ENCODE measurements around the gene CNNM1. TPM values are rescaled to one million over a fixed set of nuclear protein-coding genes. Genes with fewer than 3 reads are reported as not detected.

CNNM1 gene
- total RNA-seq, 1 experiment from 2014 or later, result 0.90 TPM

- Mint-ChIP-seq H3K4me3 (no peak overlapping the region), H3K4me1 (peaks cover 2% of the 10 kb centered on the region), H3K9me3 (no peaks in the 10 kb centered on the region), H3K27ac (no peak overlapping the region), H3K36me3 (no peaks in the 10 kb centered on the region), H3K27me3 (ENCODE audit: low read depth) (peaks cover 3% of the 10 kb centered on the region)
- no peak for TF ChIP-seq AFF4 (CRISPR knock-in tag; IDR thresholded peaks at IDR 0.05; ENCODE audit: borderline replicate concordance)
- TF ChIP-seq SMAD3 (CRISPR knock-in tag; IDR thresholded peaks at IDR 0.05; ENCODE audit: borderline replicate concordance), result no peak
- no peak for TF ChIP-seq GABPB1 (CRISPR knock-in tag; IDR thresholded peaks at IDR 0.05)
- TF ChIP-seq ZNF281 (CRISPR knock-in tag; IDR thresholded peaks at IDR 0.05), result no peak
- TF ChIP-seq FOXP1 (CRISPR knock-in tag; IDR thresholded peaks at IDR 0.05; ENCODE audit: borderline replicate concordance), result no peak
- TF ChIP-seq ZBTB21 (CRISPR knock-in tag; IDR thresholded peaks at IDR 0.05; ENCODE audit: borderline replicate concordance), result no peak
- no peak for TF ChIP-seq MAX (CRISPR knock-in tag; IDR thresholded peaks at IDR 0.05)
- TF ChIP-seq AR (CRISPR knock-in tag; IDR thresholded peaks at IDR 0.05), result no peak
- no peak for TF ChIP-seq RORB (CRISPR knock-in tag; IDR thresholded peaks at IDR 0.05)
- no peak for TF ChIP-seq SP1 (CRISPR knock-in tag; conservative IDR thresholded peaks at IDR 0.05)
- TF ChIP-seq GTF2I (CRISPR knock-in tag; conservative IDR thresholded peaks at IDR 0.05), result no peak
- TF ChIP-seq EMX1 (CRISPR knock-in tag; IDR thresholded peaks at IDR 0.05), result no peak
- no peak for TF ChIP-seq ESRRA (CRISPR knock-in tag; IDR thresholded peaks at IDR 0.05; ENCODE audit: borderline replicate concordance)
- TF ChIP-seq ZNF219 (CRISPR knock-in tag; IDR thresholded peaks at IDR 0.05; ENCODE audit: borderline replicate concordance), result no peak
- TF ChIP-seq NR1H2 (CRISPR knock-in tag; IDR thresholded peaks at IDR 0.05), result no peak
- POLR2A ChIA-PET, result no interaction called here
- CTCF ChIA-PET, result no interaction called here
- ATAC-seq (no peak), DNase-seq (ENCODE audit: low spot score) (no peak)
Measured at GRCh38 chr10:99365736-99366135, 36.6 kb downstream of the CNNM1 start.

- Mint-ChIP-seq H3K27ac (no peak overlapping the region), H3K4me1 (peaks cover 2% of the 10 kb centered on the region), H3K9me3 (no peaks in the 10 kb centered on the region), H3K27me3 (ENCODE audit: low read depth) (no peaks in the 10 kb centered on the region; the same call in none of the 2 replicates), H3K36me3 (no peaks in the 10 kb centered on the region), H3K4me3 (no peak overlapping the region)
- TF ChIP-seq MYBL2 (CRISPR knock-in tag; IDR thresholded peaks at IDR 0.05) (no peak), ESRRA (CRISPR knock-in tag; IDR thresholded peaks at IDR 0.05; ENCODE audit: borderline replicate concordance) (no peak), TCF7 (CRISPR knock-in tag; IDR thresholded peaks at IDR 0.05; ENCODE audit: low read depth) (no peak), PRRX2 (CRISPR knock-in tag; IDR thresholded peaks at IDR 0.05) (no peak)
- DNase-seq (ENCODE audit: low spot score) (no peak), ATAC-seq (no peak)
- ChIA-PET CTCF (no interaction called here), POLR2A (no interaction called here)
Measured at GRCh38 chr10:99366666-99367065, 37.5 kb downstream of the CNNM1 start.
